IMR-90 (cell line): ENCODE measurements around the gene KDM2A. TPM values are rescaled to one million over a fixed set of nuclear protein-coding genes. Genes with fewer than 3 reads are reported as not detected.

Source experiments
- ATAC-seq: fragments of 200-7000 bp; cut with Tn5 transposase; 2 replicates; pipeline ENCODE4 v1.9.1; 2020; ENCODE audit warnings: low read depth, mild to moderate bottlenecking, moderate library complexity
- BruUV-seq: library from RNA; stranded (reverse); fragments of 400-500 nt; replicated peaks from 2 replicates; lab custom pipeline; 2021; lab: Mats Ljungman, UMichigan
- CTCF ChIA-PET: fragments of 300-600 bp; formaldehyde crosslinking; extraction: SDS; loops from one replicate; lab custom pipeline; 2021; ENCODE audit warnings: antibody characterized with exemption; lab: Yijun Ruan, JAX
- POLR2A ChIA-PET: fragments of 300-600 bp; sonication (Branson Sonifier 250); formaldehyde crosslinking; loops from one replicate; lab custom pipeline; 2022; ENCODE audit warnings: antibody characterized with exemption; ENCODE audit not compliant: unreplicated experiment; lab: Charles Lee
- DNase-seq: peaks from one replicate; pipeline ENCODE4 v3.0.0; 2013
- H2AFZ ChIP-seq: replicated peaks from 2 replicates; pipeline ENCODE3; 2013; ENCODE audit warnings: low read length, mild to moderate bottlenecking; ENCODE audit not compliant: poor library complexity
- H2AK5ac ChIP-seq: 2 replicates; pipeline ENCODE4 v1.6.1; 2013; ENCODE audit warnings: low read depth, low read length, inconsistent platforms
- H2AK9ac ChIP-seq: replicated peaks from 2 replicates; pipeline ENCODE3; 2013; ENCODE audit warnings: mild to moderate bottlenecking, low read depth, low read length, moderate library complexity; ENCODE audit not compliant: poor library complexity
- H2BK120ac ChIP-seq: 2 replicates; pipeline ENCODE4 v1.6.1; 2013; ENCODE audit warnings: low read depth, low read length, inconsistent platforms
- H2BK15ac ChIP-seq: 3 replicates; pipeline ENCODE4 v1.6.1; 2013; ENCODE audit warnings: low read depth, low read length, inconsistent platforms
- H2BK20ac ChIP-seq: 2 replicates; pipeline ENCODE4 v1.6.1; 2013; ENCODE audit warnings: low read depth, mild to moderate bottlenecking, inconsistent platforms, low read length, moderate library complexity
- H2BK5ac ChIP-seq: 2 replicates; pipeline ENCODE4 v1.6.1; 2013; ENCODE audit warnings: mild to moderate bottlenecking, low read depth, low read length, inconsistent platforms; ENCODE audit not compliant: poor library complexity, severe bottlenecking
- H3K14ac ChIP-seq: replicated peaks from 2 replicates; pipeline ENCODE4 v1.6.1; 2013; ENCODE audit warnings: low read depth, low read length, inconsistent platforms
- H3K18ac ChIP-seq: 2 replicates; pipeline ENCODE4 v1.6.1; 2013; ENCODE audit warnings: low read depth, low read length, control low read depth
- H3K23ac ChIP-seq: 2 replicates; pipeline ENCODE4 v1.6.1; 2013; ENCODE audit warnings: low read depth, low read length, inconsistent platforms
- H3K27ac ChIP-seq: 2 replicates; pipeline ENCODE4 v1.5.1; 2013; ENCODE audit warnings: mild to moderate bottlenecking, control low read depth, low read length; ENCODE audit not compliant: insufficient read depth
- H3K27me3 ChIP-seq: 2 replicates; pipeline ENCODE4 v1.6.1; 2013; ENCODE audit warnings: low read length; ENCODE audit not compliant: control insufficient read depth, insufficient read depth
- H3K36me3 ChIP-seq: 2 replicates; pipeline ENCODE4 v1.6.1; 2013; ENCODE audit warnings: low read length, mixed read lengths; ENCODE audit not compliant: control insufficient read depth, insufficient read depth
- H3K4ac ChIP-seq: 2 replicates; pipeline ENCODE4 v1.6.1; 2013; ENCODE audit warnings: low read depth, low read length, inconsistent platforms
- H3K4me1 ChIP-seq: 2 replicates; pipeline ENCODE4 v1.6.1; 2013; ENCODE audit warnings: low read length, mixed read lengths; ENCODE audit not compliant: control insufficient read depth, insufficient read depth
- H3K4me2 ChIP-seq: 2 replicates; pipeline ENCODE4 v1.6.1; 2013; ENCODE audit warnings: low read depth, mild to moderate bottlenecking, control low read depth, low read length, moderate library complexity
- H3K4me3 ChIP-seq: 2 replicates; pipeline ENCODE4 v1.5.1; 2013; ENCODE audit warnings: low read depth, mild to moderate bottlenecking, control low read depth, low read length, moderate library complexity; ENCODE audit not compliant: insufficient read depth
- H3K56ac ChIP-seq: 2 replicates; pipeline ENCODE4 v1.6.1; 2013; ENCODE audit warnings: low read length, inconsistent platforms; ENCODE audit not compliant: insufficient read depth; ENCODE audit errors: extremely low read depth
- H3K79me1 ChIP-seq, 2 experiments: 2 replicates each; pipeline ENCODE4 v1.6.1; 2013; ENCODE audit warnings: low read length in 2 of 2, inconsistent platforms in 1 of 2, low read depth in 1 of 2
- H3K9ac ChIP-seq: 2 replicates; pipeline ENCODE4 v1.6.1; 2013; ENCODE audit warnings: low read depth, low read length, control low read depth
- H3K9me1 ChIP-seq: 2 replicates; pipeline ENCODE4 v1.6.1; 2013; ENCODE audit warnings: low read length, inconsistent platforms; ENCODE audit not compliant: insufficient read depth
- H3K9me3 ChIP-seq: 2 replicates; pipeline ENCODE4 v1.6.1; 2013; ENCODE audit warnings: low read length; ENCODE audit not compliant: control insufficient read depth, insufficient read depth
- H4K20me1 ChIP-seq: 2 replicates; pipeline ENCODE4 v1.6.1; 2013; ENCODE audit warnings: low read length, inconsistent platforms; ENCODE audit not compliant: insufficient read depth
- H4K5ac ChIP-seq: 2 replicates; pipeline ENCODE4 v1.6.1; 2013; ENCODE audit warnings: mild to moderate bottlenecking, low read depth, low read length, control low read depth
- H4K8ac ChIP-seq, 2 experiments: 2 replicates each; pipeline ENCODE4 v1.6.1; 2013; ENCODE audit warnings: low read depth in 2 of 2, low read length in 2 of 2, control low read depth in 1 of 2, inconsistent platforms in 1 of 2
- H4K91ac ChIP-seq: 2 replicates; pipeline ENCODE4 v1.6.1; 2013; ENCODE audit warnings: low read depth, low read length, inconsistent platforms; ENCODE audit not compliant: insufficient read depth
- BHLHE40 ChIP-seq: fragments of 150-350 bp; IDR thresholded peaks from 2 replicates; pipeline ENCODE4 v1.6.1; 2016; ENCODE audit warnings: mild to moderate bottlenecking, low read depth, low read length
- CEBPB ChIP-seq: IDR thresholded peaks from 2 replicates; pipeline ENCODE4 v1.6.1; 2012; ENCODE audit warnings: low read depth, low read length, improper control_type of control experiment
- CHD1 ChIP-seq: IDR thresholded peaks from 2 replicates; pipeline ENCODE4 v1.6.1; 2012; ENCODE audit warnings: low read depth, low read length, improper control_type of control experiment
- CTCF ChIP-seq: conservative IDR thresholded peaks from 2 replicates; pipeline ENCODE4 v1.5.1; 2012; ENCODE audit warnings: mild to moderate bottlenecking, low read depth, low read length, improper control_type of control experiment
- ELK1 ChIP-seq: fragments of 150-350 bp; IDR thresholded peaks from 2 replicates; pipeline ENCODE4 v1.6.1; 2016; ENCODE audit warnings: low read depth, mild to moderate bottlenecking, low read length, moderate library complexity, borderline replicate concordance
- FOS ChIP-seq: fragments of 150-350 bp; IDR thresholded peaks from 2 replicates; pipeline ENCODE4 v1.6.1; 2016; ENCODE audit warnings: low read depth, low read length
- MAFK ChIP-seq: IDR thresholded peaks from 2 replicates; pipeline ENCODE4 v1.6.1; 2012; ENCODE audit warnings: low read depth, low read length, improper control_type of control experiment
- MAZ ChIP-seq: IDR thresholded peaks from 2 replicates; pipeline ENCODE4 v1.6.1; 2012; ENCODE audit warnings: low read depth, mild to moderate bottlenecking, low read length, improper control_type of control experiment, moderate library complexity, borderline replicate concordance
- MXI1 ChIP-seq: IDR thresholded peaks from 2 replicates; pipeline ENCODE4 v1.6.1; 2012; ENCODE audit warnings: low read depth, mild to moderate bottlenecking, low read length, moderate library complexity, borderline replicate concordance
- NFE2L2 ChIP-seq: fragments of 150-350 bp; IDR thresholded peaks from 2 replicates; pipeline ENCODE4 v1.6.1; 2016; ENCODE audit warnings: low read depth, mild to moderate bottlenecking, low read length
- POLR2A ChIP-seq: IDR thresholded peaks from 2 replicates; pipeline ENCODE4 v1.6.1; 2012; ENCODE audit warnings: mild to moderate bottlenecking, low read depth, low read length
- RAD21 ChIP-seq: IDR thresholded peaks from 2 replicates; pipeline ENCODE4 v1.6.1; 2012; ENCODE audit warnings: low read length, improper control_type of control experiment
- RCOR1 ChIP-seq: IDR thresholded peaks from 2 replicates; pipeline ENCODE4 v1.6.1; 2012; ENCODE audit warnings: mild to moderate bottlenecking, low read length, improper control_type of control experiment; ENCODE audit not compliant: insufficient replicate concordance
- RFX5 ChIP-seq: IDR thresholded peaks from 2 replicates; pipeline ENCODE4 v1.8.0; 2012; ENCODE audit warnings: low read depth, mild to moderate bottlenecking, low read length, moderate library complexity
- SMC3 ChIP-seq: fragments of 150-350 bp; IDR thresholded peaks from 2 replicates; pipeline ENCODE4 v1.6.1; 2016; ENCODE audit warnings: low read depth, mild to moderate bottlenecking, antibody characterized with exemption, low read length, moderate library complexity
- WGBS, 2 experiments: methylation state at CpG; one replicate each; pipeline versions ENCODE4 v1.1.5 to v1.1.7; 2013; ENCODE audit warnings: missing lambda C conversion rate in 2 of 2; ENCODE audit not compliant: insufficient read length in 1 of 2; ENCODE audit errors: extremely low coverage in 2 of 2; 5-methylcytosine and 5-hydroxymethylcytosine counted together
- dilution Hi-C: fragments of 300-500 bp; cut with HindIII; formaldehyde crosslinking; loops from one replicate; pipeline ENCODE4 v1.14.3; 2018; ENCODE audit warnings: low sequenced_read_pairs; ENCODE audit not compliant: unreplicated experiment
- in situ Hi-C: fragments of 300-500 bp; cut with MboI; formaldehyde crosslinking; loops from 3 replicates; pipeline ENCODE4 v1.14.3; 2019; ENCODE audit warnings: low sequenced_read_pairs, inconsistent platforms, mixed read lengths
- intact Hi-C: fragments of 100-400 bp; cut with micrococcal nuclease; formaldehyde crosslinking; loops from 2 replicates; pipeline ENCODE4 v1.10.0; 2022
- polyA plus RNA-seq, 3 experiments: library from polyadenylated mRNA; depleted of rRNA; stranded (reverse); fragments of >200 nt; gene quantifications; 2 replicates each; pipeline ENCODE4 v1.2.3, GENCODE V29; 2012; ENCODE audit warnings: low replicate concordance in 1 of 3
- total RNA-seq: library from RNA; depleted of rRNA; stranded (reverse); fragments of >200 nt; gene quantifications from 2 replicates; pipeline ENCODE4 v1.2.3, GENCODE V29; 2012
- TF ChIP-seq, protein P1 (sequence below): fragments of 150-350 bp; IDR thresholded peaks from 2 replicates; pipeline ENCODE4 v1.6.1; 2017; ENCODE audit warnings: mild to moderate bottlenecking, antibody characterized with exemption, low read length, low read depth

The KDM2A gene
- total and polyA plus RNA-seq, 2 of the 4 experiments (the other 2 are of a cell fraction), result 26.7 to 42.6 TPM

DNA sequence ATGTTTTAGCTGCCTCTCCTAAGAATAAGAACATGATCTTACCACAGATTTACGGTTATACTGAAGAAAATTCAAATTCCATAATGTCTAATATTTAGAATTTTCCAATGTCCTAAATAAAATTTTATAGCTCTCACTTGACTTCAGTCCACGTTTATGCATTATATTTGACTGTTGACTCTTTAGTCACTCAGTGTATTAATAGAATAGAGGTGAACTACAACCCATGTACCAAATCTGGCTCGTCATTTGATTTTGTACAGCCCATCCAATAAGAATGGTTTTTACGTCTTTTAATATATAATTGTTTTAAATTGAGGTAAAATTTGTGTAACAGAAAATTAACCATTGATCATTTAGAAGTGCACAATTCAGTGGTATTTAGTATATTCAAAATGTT, 34.9 kb downstream of the KDM2A start:
- no peak overlapping the region for H4K91ac ChIP-seq
- WGBS, 2 experiments, result no CpG with 5 or more reads among the region's 4 CpGs

More for the DNA sequence above, 34.9 kb downstream of the KDM2A start:
- H4K5ac ChIP-seq, result no peak overlapping the region
- in situ Hi-C loops, result no loop called here
- no peak overlapping the region for H2BK15ac ChIP-seq
- peaks cover 24 to 64% of the 10 kb centered on the region in 2 experiments for H3K79me1 ChIP-seq
- no peak overlapping the region for H2BK20ac ChIP-seq
- no peak overlapping the region for H3K23ac ChIP-seq
- no peak overlapping the region for H3K18ac ChIP-seq
- H3K14ac ChIP-seq, result no peak overlapping the region
- H3K4ac ChIP-seq, result no peak overlapping the region
- no peak overlapping the region for H2AK9ac ChIP-seq
- H2BK5ac ChIP-seq, result no peak overlapping the region
- H3K4me2 ChIP-seq, result no peak overlapping the region
- H3K9me1 ChIP-seq, result peaks cover 15% of the 10 kb centered on the region
- H3K36me3 ChIP-seq, result peaks cover 20% of the 10 kb centered on the region
- no peak overlapping the region for H2BK120ac ChIP-seq
- H2AFZ ChIP-seq, result no peak overlapping the region
- H3K4me3 ChIP-seq, result no peak overlapping the region
- H3K56ac ChIP-seq, result no peak overlapping the region
- H3K27me3 ChIP-seq, result no peaks in the 10 kb centered on the region
- dilution Hi-C loops, result no loop called here
- H3K27ac ChIP-seq, result no peak overlapping the region
- ATAC-seq, result no peak
- H3K9ac ChIP-seq, result no peak overlapping the region
- DNase-seq, result no peak
- peaks cover 5% of the 10 kb centered on the region for H3K4me1 ChIP-seq
- H3K9me3 ChIP-seq, result no peaks in the 10 kb centered on the region
- ChIA-PET CTCF (interaction anchor here (0.6 kb wide), 2 partner anchors 8 to 13 kb away, joined by 3 to 6 read pairs; no protein-coding TSS in a partner anchor), POLR2A (no interaction called here)
- peaks cover 50% of the 10 kb centered on the region for H4K20me1 ChIP-seq
- BruUV-seq, result no TSS peak
- no peak overlapping the region for H4K8ac ChIP-seq
- no peak overlapping the region for H2AK5ac ChIP-seq
- intact Hi-C loops, result no loop called here
- TF ChIP-seq RCOR1 (no peak), ELK1 (no peak), SMC3 (no peak), RFX5 (no peak), BHLHE40 (no peak), FOS (no peak), CEBPB (no peak), CTCF (no peak), MAZ (no peak), MXI1 (no peak), RAD21 (no peak), NFE2L2 (no peak), POLR2A (no peak), CHD1 (no peak), MAFK (no peak)
- TF ChIP-seq, protein P1, sequence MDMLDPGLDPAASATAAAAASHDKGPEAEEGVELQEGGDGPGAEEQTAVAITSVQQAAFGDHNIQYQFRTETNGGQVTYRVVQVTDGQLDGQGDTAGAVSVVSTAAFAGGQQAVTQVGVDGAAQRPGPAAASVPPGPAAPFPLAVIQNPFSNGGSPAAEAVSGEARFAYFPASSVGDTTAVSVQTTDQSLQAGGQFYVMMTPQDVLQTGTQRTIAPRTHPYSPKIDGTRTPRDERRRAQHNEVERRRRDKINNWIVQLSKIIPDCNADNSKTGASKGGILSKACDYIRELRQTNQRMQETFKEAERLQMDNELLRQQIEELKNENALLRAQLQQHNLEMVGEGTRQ, result no peak
